GM12878 (cell line): ENCODE data around the gene CCDC136. TPM values are rescaled to one million over a fixed set of nuclear protein-coding genes. Genes with fewer than 3 reads are reported as not detected.

ENCODE experiments used
- ATAC-seq: fragments of 200-7000 bp; cut with Tn5 transposase; 3 replicates; pipeline ENCODE4 v1.9.1; 2020; ENCODE audit warnings: mild to moderate bottlenecking, moderate library complexity
- BruUV-seq: library from RNA; stranded (reverse); fragments of 400-500 nt; replicated peaks from 2 replicates; lab custom pipeline; 2021; lab: Mats Ljungman, UMichigan
- CTCF ChIA-PET: fragments of 300-600 bp; sonication (Branson Sonifier 250); formaldehyde crosslinking; extraction: SDS; loops from one replicate; lab custom pipeline; 2021; ENCODE audit warnings: inconsistent platforms; lab: Yijun Ruan, JAX
- POLR2A ChIA-PET: fragments of 350-600 bp; formaldehyde crosslinking; extraction: SDS; loops from one replicate; lab custom pipeline; 2021; ENCODE audit warnings: inconsistent platforms; lab: Charles Lee
- RAD21 ChIA-PET: fragments of 300-600 bp; sonication (Branson Sonifier 250); formaldehyde crosslinking; loops from one replicate; lab custom pipeline; 2023; ENCODE audit warnings: antibody characterized with exemption; ENCODE audit not compliant: unreplicated experiment; lab: Charles Lee
- SMC1A ChIA-PET: fragments of 300-600 bp; sonication (Branson Sonifier 250); formaldehyde crosslinking; loops from one replicate; lab custom pipeline; 2023; ENCODE audit not compliant: unreplicated experiment, uncharacterized antibody; lab: Charles Lee
- DNase-seq: peaks from one replicate; pipeline ENCODE4 v3.0.0-alpha.2; 2011; ENCODE audit warnings: low read depth, low spot score
- FAIRE-seq: peaks from 3 replicates; lab custom pipeline; 2011; peaks lifted over from hg19 to GRCh38; lab: Jason Lieb, UNC
- H2AFZ ChIP-seq: 2 replicates; pipeline ENCODE4 v1.6.0; 2011; ENCODE audit warnings: low read depth, low read length, control low read depth; ENCODE audit not compliant: control insufficient read depth
- H3K27ac ChIP-seq: 2 replicates; pipeline ENCODE4 v1.5.1; 2011; ENCODE audit warnings: control low read depth; ENCODE audit not compliant: control insufficient read depth, insufficient read depth
- H3K27me3 ChIP-seq, 2 experiments: replicated peaks in 1 of 2; 2 replicates each; pipeline versions ENCODE4 v1.6.0 to v1.6.1; 2011; ENCODE audit warnings: low read length in 1 of 2; ENCODE audit not compliant: control insufficient read depth in 2 of 2, insufficient read depth in 2 of 2
- H3K36me3 ChIP-seq, 2 experiments: 2 replicates each; pipeline ENCODE4 v1.5.1; 2011; ENCODE audit warnings: low read length in 1 of 2; ENCODE audit not compliant: control insufficient read depth in 2 of 2, insufficient read depth in 2 of 2
- H3K4me1 ChIP-seq: 2 replicates; pipeline ENCODE4 v1.6.1; 2011; ENCODE audit warnings: mild to moderate bottlenecking, low read length, moderate library complexity, mixed read lengths; ENCODE audit not compliant: control insufficient read depth, insufficient read depth
- H3K4me2 ChIP-seq: 2 replicates; pipeline ENCODE4 v1.6.0; 2011; ENCODE audit warnings: control low read depth; ENCODE audit not compliant: control insufficient read depth, insufficient read depth
- H3K4me3 ChIP-seq: fragments of 200-600 bp; sonication (generic); 2 replicates; pipeline ENCODE4 v1.5.1; 2016
- H3K79me2 ChIP-seq: 2 replicates; pipeline ENCODE4 v1.6.0; 2011; ENCODE audit warnings: low read length; ENCODE audit not compliant: control insufficient read depth, insufficient read depth
- H3K9ac ChIP-seq: 2 replicates; pipeline ENCODE4 v1.8.0; 2011; ENCODE audit warnings: low read length, control low read depth, mixed read lengths; ENCODE audit not compliant: control insufficient read depth, insufficient read depth
- H3K9me3 ChIP-seq: replicated peaks from 3 replicates; pipeline ENCODE4 v1.5.1; 2011; ENCODE audit warnings: mild to moderate bottlenecking, low read length; ENCODE audit not compliant: control insufficient read depth, insufficient read depth
- H4K20me1 ChIP-seq: 2 replicates; pipeline ENCODE4 v1.6.0; 2011; ENCODE audit not compliant: control insufficient read depth, insufficient read depth
- PML ChIP-seq: IDR thresholded peaks from 2 replicates; pipeline ENCODE4 v1.6.1; 2012; ENCODE audit warnings: low read length, inconsistent platforms
- WGBS: methylation state at CpG from one replicate; pipeline ENCODE4 v1.1.6; 2016; ENCODE audit warnings: low lambda C conversion rate; ENCODE audit not compliant: insufficient replicate concordance, insufficient coverage; ENCODE audit errors: missing lambda C conversion rate; 5-methylcytosine and 5-hydroxymethylcytosine counted together
- in situ Hi-C: fragments of 300-500 bp; cut with MboI; formaldehyde crosslinking; loops from 9 replicates; pipeline ENCODE4 v1.14.3; 2018; ENCODE audit warnings: mixed read lengths
- intact Hi-C: fragments of 100-400 bp; cut with micrococcal nuclease; formaldehyde crosslinking; loops from one replicate; pipeline ENCODE4 v1.14.2; 2022; ENCODE audit not compliant: unreplicated experiment
- polyA plus RNA-seq, 11 experiments: library from polyadenylated mRNA; depleted of rRNA in 4 of 11; unstranded in 6 of 11; stranded (reverse) in 5 of 11; fragments of >200 nt; fragmentation: Nextera tagmentation in 4 of 11; fragmentation: Illumina TruSeq in 1 of 11; extraction: Ambion mirVana in 4 of 11; extraction: Trizol in 1 of 11; gene quantifications; 1 replicate in 1 of 11; 2 replicates in 10 of 11; pipeline versions ENCODE4 v1.2.1 to v1.2.3, GENCODE V29; 2011 to 2016; ENCODE audit warnings: inconsistent platforms in 2 of 11, missing spikeins in 2 of 11, low read depth in 1 of 11
- total RNA-seq, 4 experiments: library from RNA; depleted of rRNA in 3 of 4; stranded (reverse); fragments of >200 nt in 3 of 4; fragmentation: Illumina TruSeq in 1 of 4; extraction: Trizol in 1 of 4; gene quantifications; 2 replicates each; pipeline versions ENCODE4 v1.2.1 to v1.2.3, GENCODE V29; 2013 to 2021
- TF ChIP-seq, protein P1 (sequence below): IDR thresholded peaks from 2 replicates; pipeline ENCODE4 v1.6.1; 2012; ENCODE audit warnings: improper control_type of control experiment, low read depth, low read length; ENCODE audit not compliant: insufficient replicate concordance

Gene CCDC136
- total and polyA plus RNA-seq, 10 of the 15 experiments (the other 5 are each of a cell fraction or from before 2014, with no cell fraction given), result 0.32 to 4.8 (median 1.5) TPM

DNA sequence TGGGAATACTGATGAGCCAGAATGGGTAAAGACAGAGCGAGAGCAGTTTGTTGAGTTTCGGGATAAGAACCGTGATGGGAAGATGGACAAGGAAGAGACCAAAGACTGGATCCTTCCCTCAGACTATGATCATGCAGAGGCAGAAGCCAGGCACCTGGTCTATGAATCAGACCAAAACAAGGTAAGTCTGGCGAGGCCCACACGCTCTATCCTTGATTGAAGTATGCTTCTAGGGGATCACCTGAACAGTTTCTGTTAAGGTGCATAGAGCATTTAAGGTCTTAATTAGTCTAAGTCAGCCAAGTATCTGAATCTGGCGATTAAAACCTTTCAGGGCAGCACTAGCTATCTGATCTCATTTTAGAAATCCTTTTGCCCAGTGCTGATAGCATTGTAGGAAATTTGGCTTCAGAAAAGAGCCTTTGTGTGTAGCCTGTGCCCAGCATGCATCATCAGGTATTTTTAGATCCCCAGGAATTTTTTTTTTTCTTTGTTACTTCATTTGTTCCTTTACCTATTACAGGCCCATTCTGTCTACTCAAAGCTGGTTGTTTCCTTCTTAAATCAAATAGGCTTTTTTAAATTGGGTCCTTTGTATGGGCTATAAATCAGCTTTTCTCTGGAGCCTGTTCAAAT is 24.2 kb upstream of the CCDC136 start (continued):
- TF ChIP-seq, protein P1, sequence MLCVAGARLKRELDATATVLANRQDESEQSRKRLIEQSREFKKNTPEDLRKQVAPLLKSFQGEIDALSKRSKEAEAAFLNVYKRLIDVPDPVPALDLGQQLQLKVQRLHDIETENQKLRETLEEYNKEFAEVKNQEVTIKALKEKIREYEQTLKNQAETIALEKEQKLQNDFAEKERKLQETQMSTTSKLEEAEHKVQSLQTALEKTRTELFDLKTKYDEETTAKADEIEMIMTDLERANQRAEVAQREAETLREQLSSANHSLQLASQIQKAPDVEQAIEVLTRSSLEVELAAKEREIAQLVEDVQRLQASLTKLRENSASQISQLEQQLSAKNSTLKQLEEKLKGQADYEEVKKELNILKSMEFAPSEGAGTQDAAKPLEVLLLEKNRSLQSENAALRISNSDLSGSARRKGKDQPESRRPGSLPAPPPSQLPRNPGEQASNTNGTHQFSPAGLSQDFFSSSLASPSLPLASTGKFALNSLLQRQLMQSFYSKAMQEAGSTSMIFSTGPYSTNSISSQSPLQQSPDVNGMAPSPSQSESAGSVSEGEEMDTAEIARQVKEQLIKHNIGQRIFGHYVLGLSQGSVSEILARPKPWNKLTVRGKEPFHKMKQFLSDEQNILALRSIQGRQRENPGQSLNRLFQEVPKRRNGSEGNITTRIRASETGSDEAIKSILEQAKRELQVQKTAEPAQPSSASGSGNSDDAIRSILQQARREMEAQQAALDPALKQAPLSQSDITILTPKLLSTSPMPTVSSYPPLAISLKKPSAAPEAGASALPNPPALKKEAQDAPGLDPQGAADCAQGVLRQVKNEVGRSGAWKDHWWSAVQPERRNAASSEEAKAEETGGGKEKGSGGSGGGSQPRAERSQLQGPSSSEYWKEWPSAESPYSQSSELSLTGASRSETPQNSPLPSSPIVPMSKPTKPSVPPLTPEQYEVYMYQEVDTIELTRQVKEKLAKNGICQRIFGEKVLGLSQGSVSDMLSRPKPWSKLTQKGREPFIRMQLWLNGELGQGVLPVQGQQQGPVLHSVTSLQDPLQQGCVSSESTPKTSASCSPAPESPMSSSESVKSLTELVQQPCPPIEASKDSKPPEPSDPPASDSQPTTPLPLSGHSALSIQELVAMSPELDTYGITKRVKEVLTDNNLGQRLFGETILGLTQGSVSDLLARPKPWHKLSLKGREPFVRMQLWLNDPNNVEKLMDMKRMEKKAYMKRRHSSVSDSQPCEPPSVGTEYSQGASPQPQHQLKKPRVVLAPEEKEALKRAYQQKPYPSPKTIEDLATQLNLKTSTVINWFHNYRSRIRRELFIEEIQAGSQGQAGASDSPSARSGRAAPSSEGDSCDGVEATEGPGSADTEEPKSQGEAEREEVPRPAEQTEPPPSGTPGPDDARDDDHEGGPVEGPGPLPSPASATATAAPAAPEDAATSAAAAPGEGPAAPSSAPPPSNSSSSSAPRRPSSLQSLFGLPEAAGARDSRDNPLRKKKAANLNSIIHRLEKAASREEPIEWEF, result no peak

DNA sequence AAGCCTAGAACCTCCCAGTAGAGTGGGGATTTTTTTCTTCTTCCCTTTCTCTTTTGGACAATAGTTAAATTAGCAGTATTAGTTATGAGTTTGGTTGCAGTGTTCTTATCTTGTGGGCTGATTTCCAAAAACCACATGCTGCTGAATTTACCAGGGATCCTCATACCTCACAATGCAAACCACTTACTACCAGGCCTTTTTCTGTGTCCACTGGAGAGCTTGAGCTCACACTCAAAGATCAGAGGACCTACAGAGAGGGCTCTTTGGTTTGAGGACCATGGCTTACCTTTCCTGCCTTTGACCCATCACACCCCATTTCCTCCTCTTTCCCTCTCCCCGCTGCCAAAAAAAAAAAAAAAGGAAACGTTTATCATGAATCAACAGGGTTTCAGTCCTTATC is 21.5 kb upstream of the CCDC136 start:
- no peaks in the 10 kb centered on the region for H4K20me1 ChIP-seq
- WGBS, result 100% methylated on average over 1 of the region's 2 CpGs
- ChIA-PET SMC1A (interaction anchor here (0.8 to 1.3 kb wide), 2 partner anchors 22 to 32 kb away, joined by 3 read pairs; no protein-coding TSS in a partner anchor), CTCF (no interaction called here), POLR2A (interaction anchor here (1.0 kb wide), 1 partner anchor 9 kb away, joined by 5 read pairs; no protein-coding TSS in a partner anchor), RAD21 (interaction anchor here (0.8 kb wide), 1 partner anchor 89 kb away, joined by 3 read pairs; no protein-coding TSS in a partner anchor)
- no peak overlapping the region for H3K4me3 ChIP-seq
- in situ Hi-C loops (no loop called here), intact Hi-C loops (no loop called here)
- no peak for TF ChIP-seq PML
- H3K4me1 ChIP-seq, result no peaks in the 10 kb centered on the region
- no peak for FAIRE-seq
- no TSS peak for BruUV-seq
- H3K4me2 ChIP-seq, result no peak overlapping the region
- H3K9me3 ChIP-seq, result no peaks in the 10 kb centered on the region
- peaks cover 8 to 13% of the 10 kb centered on the region in 2 experiments for H3K36me3 ChIP-seq
- ATAC-seq, result no peak
- no peaks in the 10 kb centered on the region for H3K27me3 ChIP-seq
- no peak overlapping the region for H3K9ac ChIP-seq
- H3K27ac ChIP-seq, result no peak overlapping the region
- no peak overlapping the region for H2AFZ ChIP-seq
- H3K79me2 ChIP-seq, result no peaks in the 10 kb centered on the region
- DNase-seq, result no peak
